ENCODE data around the gene TIE1. TPM values are rescaled to one million over a fixed set of nuclear protein-coding genes. Genes with fewer than 3 reads are reported as not detected.

Gene TIE1
- total RNA-seq, 1 experiment from 2014 or later: 3.2 TPM

DNA sequence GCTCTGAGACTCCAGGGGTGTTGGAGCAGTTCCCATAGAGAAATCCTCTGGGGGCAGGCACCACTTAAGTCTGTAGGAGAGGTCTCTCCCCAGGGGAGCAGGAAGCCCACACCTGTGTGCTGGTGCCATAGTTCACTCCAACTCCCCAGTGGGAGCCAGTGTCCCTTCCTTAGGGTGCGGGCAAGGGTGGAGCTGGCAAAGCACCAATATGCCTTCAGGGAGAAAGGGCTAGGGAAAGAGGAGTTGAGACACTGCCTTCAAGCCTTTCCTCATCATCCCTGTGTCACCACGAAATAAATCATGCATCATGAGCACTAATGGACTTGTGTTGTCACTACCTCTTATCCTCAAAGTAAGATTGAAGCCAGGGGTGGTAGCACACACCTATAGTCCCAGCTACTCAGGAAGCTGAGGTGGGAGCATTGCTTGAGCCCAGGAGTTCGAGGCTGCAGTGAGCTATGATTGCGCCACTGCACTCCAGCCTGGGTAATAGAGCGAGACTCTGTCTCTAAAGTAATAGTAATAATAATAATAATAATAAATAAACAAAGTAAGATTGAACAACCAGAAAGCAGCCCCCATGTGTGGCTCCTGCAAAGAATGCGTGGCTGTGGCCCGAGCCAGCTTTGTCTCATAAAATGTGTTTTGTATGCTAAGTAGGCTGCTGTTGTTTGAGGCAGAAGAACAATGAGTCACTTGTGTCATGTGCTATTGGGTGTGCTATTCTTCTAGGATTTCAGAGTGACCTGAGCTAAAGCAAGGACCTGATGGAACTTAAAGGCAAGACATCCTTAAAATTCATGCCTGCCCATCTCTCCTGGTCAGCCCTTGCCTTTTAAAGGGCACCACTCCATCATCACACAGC, 6.7 kb upstream of the TIE1 start:
- peak; percentile 55 for DNase-seq (ENCODE audit: low spot score)

GRCh38 chr1:43294761-43295160, 6.0 kb upstream of the TIE1 start:
- no peak for DNase-seq (ENCODE audit: low spot score)

GRCh38 chr1:43296207-43296606, 4.6 kb upstream of the TIE1 start:
- DNase-seq (ENCODE audit: low spot score): no peak

DNA sequence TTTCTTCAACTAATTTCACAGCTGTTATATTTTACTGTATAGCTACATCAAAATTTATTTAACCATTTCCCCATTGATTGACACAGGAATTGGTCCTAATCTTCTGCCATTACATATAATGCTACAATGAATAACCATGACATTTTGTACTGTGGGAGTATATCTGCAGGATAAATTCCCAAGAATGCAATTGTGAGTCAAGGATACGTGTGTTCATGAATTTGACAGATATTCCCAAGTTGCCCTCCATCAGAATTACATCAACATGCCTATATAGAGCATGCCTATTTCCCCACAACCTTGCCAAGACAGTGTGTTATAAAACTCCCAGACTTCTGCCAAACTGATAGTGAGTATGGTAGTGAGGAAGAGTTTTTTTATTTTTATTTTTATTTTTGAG, 2.7 kb upstream of the TIE1 start:
- DNase-seq (ENCODE audit: low spot score): no peak

GRCh38 chr1:43299101-43299500, 1.7 kb upstream of the TIE1 start:
- no peak for DNase-seq (ENCODE audit: low spot score)

DNA sequence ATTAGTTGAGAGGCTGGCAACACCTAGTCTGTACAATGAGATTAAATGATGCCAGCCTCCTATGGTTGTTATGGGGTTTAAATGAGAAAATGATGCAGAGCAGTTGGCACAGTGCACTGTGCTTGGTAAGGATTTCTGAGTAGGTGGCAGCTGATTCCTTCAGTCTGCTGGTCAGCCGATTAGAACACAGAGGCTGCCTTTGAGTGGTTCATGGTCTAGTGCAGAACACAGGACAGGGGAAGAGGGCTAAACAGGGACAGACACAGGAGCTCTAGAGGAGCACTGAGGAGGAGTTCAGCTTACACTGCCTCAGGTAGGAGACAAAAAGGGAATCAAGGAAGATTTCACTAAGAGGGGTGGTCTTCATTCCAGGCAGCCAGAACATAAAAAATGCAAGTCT, 1.4 kb downstream of the TIE1 start:
- no peak for DNase-seq (ENCODE audit: low spot score)

- no peak for DNase-seq (ENCODE audit: low spot score)
Measured at GRCh38 chr1:43302721-43303470, 2.1 kb downstream of the TIE1 start.

- DNase-seq (ENCODE audit: low spot score): no peak
Measured at GRCh38 chr1:43303471-43304313, 2.9 kb downstream of the TIE1 start.

- DNase-seq (ENCODE audit: low spot score): no peak
Measured at GRCh38 chr1:43304314-43304681, 3.5 kb downstream of the TIE1 start.

DNA sequence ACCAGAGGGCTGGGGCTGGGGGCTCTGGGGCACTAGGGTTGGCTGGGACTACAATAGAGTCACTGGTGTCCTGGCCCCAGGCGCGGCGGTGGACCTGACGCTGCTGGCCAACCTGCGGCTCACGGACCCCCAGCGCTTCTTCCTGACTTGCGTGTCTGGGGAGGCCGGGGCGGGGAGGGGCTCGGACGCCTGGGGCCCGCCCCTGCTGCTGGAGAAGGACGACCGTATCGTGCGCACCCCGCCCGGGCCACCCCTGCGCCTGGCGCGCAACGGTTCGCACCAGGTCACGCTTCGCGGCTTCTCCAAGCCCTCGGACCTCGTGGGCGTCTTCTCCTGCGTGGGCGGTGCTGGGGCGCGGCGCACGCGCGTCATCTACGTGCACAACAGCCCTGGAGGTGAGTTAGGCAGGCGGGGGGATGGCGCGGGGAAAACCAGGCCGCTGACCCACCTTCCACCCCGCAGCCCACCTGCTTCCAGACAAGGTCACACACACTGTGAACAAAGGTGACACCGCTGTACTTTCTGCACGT, 4.1 kb downstream of the TIE1 start:
- no peak for DNase-seq (ENCODE audit: low spot score)

DNA sequence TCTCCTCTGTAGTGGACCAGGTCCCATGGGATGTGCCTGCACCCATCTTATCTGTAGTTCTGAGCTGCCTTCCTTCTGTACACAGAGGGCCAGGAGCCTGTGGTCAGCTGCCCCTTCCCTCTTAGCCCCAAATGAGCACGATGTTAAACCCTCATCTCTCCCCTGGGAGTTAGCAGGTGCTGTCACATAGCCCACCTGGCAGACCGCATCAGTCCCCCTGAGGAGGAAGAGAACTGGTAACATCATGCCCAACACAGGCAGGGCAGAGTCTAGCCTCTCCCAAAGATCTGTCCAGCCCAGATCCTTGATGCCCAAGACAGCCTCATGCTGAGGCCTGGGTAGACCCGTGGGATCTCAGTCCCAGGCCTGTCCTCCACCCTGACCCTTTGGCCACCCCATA, 4.7 kb downstream of the TIE1 start:
- no peak for DNase-seq (ENCODE audit: low spot score)

DNA sequence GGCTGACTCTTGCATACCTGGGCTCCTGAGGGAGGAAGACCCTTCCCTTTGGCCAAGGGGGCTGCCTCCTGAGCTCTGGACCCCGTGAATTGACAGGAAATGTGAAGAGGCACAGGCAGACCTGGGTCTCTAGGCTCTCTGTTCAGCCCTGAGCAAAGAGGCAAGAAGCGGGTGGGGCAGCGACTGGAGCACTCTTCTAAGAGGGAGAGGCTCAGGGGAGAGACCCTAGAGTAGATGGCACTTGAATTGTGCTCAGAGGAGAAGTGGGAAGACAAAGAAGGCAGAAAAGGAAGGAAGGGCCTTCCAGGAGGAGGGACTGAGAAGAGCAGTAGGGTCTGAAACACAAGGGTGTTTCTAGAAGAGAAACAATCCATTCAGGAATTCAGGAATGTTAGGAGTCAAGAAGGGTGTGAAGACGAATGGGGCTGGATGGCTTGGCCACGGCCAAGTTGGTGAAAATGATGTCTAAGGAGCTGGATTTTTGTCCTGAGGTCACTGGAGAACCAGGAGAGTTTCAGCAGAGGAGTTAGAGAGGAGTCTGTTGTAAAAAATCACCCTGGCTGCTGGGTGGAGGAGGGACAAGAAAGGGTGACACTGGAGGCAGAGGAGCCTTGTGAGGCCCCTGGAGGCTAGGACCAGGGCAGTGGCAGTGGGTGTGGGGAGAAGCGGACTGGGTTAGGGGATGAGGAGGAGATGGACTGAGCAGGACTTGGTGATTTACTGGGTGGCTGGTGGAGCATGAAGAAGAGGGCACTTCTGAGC, 5.3 kb downstream of the TIE1 start:
- no peak for DNase-seq (ENCODE audit: low spot score)

DNA sequence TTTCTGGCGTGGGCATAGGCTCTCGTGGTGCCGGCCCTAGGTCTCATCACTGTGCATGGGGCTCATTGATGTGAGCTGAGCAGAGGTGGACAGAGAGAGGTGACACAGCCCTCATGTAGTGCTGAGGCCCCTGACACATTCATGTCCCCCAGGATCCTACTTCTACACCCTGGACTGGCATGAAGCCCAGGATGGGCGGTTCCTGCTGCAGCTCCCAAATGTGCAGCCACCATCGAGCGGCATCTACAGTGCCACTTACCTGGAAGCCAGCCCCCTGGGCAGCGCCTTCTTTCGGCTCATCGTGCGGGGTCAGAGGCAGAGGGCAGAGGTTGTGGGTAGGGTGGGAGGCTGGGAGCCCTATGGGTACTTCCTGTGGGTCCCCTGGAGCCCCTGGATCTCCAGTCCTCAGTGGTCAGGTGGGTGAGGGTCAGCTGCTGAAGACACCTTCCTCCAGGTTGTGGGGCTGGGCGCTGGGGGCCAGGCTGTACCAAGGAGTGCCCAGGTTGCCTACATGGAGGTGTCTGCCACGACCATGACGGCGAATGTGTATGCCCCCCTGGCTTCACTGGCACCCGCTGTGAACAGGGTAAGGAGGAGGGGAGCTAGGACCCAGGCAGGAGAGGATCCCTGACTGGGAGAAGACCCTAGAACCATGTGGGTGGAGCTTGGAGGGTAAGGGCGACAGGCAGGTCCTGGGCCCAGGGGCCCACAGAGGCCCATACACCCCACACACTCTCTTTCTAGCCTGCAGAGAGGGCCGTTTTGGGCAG, 6.1 kb downstream of the TIE1 start:
- no peak for DNase-seq (ENCODE audit: low spot score)

DNA sequence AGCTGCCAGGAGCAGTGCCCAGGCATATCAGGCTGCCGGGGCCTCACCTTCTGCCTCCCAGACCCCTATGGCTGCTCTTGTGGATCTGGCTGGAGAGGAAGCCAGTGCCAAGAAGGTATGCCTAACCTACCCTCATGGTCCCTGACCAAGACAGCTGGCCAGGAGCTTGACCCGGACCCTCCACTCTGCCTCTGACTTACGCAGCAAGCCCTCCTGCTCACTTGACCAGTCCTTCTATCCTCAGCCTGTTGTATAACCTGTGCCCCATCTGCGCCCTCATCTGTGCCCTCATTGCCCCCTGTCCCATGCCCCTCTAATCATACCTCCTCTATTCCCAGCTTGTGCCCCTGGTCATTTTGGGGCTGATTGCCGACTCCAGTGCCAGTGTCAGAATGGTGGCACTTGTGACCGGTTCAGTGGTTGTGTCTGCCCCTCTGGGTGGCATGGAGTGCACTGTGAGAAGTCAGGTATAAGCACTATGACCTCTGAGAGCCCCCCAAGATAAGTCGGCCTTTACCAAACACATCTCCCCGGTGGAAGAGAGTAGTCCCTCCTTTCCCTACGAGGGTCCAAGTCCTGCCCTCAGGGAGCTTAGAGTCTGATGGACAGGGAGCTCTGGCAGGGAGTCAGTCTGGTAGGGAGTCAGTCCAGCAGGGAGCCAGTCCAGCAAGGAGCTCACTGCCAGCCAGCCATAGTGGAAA, 6.8 kb downstream of the TIE1 start:
- no peak for DNase-seq (ENCODE audit: low spot score)

GRCh38 chr1:43308635-43309404, 8.0 kb downstream of the TIE1 start:
- DNase-seq (ENCODE audit: low spot score): no peak

GRCh38 chr1:43309405-43310025, 8.7 kb downstream of the TIE1 start:
- peak; percentile 15 for DNase-seq (ENCODE audit: low spot score)

DNA sequence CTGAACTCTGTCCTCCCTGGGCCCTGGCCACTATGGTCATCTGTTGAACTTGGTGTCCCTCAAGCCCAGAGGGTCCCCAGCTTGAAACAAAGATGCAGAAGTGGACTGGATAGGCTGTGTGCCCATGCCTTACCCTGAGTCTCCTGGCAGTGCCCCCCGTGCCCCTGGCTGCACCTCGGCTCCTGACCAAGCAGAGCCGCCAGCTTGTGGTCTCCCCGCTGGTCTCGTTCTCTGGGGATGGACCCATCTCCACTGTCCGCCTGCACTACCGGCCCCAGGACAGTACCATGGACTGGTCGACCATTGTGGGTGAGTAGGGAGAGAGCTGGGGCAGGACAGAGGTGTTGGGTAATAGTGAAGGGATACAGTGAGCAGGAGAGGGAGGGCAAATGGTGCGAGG, 10.7 kb downstream of the TIE1 start:
- DNase-seq (ENCODE audit: low spot score): no peak

DNA sequence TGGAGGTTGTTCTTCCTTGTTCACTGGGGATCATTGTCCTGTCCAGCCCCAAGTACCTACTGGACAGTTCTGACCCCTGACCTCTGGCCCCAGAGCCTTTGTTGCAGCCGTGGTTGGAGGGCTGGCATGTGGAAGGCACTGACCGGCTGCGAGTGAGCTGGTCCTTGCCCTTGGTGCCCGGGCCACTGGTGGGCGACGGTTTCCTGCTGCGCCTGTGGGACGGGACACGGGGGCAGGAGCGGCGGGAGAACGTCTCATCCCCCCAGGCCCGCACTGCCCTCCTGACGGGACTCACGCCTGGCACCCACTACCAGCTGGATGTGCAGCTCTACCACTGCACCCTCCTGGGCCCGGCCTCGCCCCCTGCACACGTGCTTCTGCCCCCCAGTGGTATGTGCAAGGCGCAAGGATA, 11.4 kb downstream of the TIE1 start:
- no peak for DNase-seq (ENCODE audit: low spot score)
